ENCODE measurements around the gene ARL4C. TPM values are rescaled to one million over a fixed set of nuclear protein-coding genes. Genes with fewer than 3 reads are reported as not detected.

The ARL4C gene
- total and polyA plus RNA-seq, 4 donors = 6.1 to 16.2 (median 10.9) TPM

DNA sequence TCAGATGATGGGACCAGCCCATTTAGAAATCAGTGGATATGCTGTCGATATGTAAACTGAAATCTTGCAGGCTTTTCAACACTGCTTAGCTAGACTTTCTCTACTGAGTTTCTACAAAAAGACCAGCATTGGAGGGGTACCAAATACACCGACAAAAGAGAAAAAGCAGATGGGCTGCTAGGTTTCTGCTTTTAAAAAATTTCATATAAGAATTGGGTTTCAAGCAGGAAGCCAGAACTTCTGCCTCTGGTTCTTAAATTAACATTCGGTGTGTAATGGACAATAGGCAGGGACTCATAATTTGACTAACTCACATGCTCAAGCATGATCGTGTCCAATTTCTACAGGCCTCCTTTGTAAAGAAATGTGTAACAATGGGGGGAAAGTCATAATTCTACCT, 3.1 kb downstream of the ARL4C start:
- peak overlapping the region in 1 of 2 donors; percentile 44 for H3K9ac ChIP-seq (ENCODE audit: insufficient read depth in 1 of 2, low read length in 2 of 2)
- peaks cover 0 to 33% (median 10%) of the 10 kb centered on the region in 5 donors for H3K4me1 ChIP-seq (ENCODE audit: control insufficient read depth in 5 of 5, insufficient read depth in 5 of 5, low read length in 5 of 5)
- no peaks in the 10 kb centered on the region for H3K36me3 ChIP-seq (ENCODE audit: control insufficient read depth in 4 of 4, insufficient read depth in 4 of 4, low read length in 4 of 4)
- peaks cover 0 to 3% (median 0%) of the 10 kb centered on the region in 3 donors for H3K27me3 ChIP-seq (ENCODE audit: control insufficient read depth in 3 of 3, insufficient read depth in 3 of 3, low read length in 2 of 3)
- ATAC-seq (ENCODE audit: insufficient read depth, low FRiP score) (no peak), DNase-seq (peak in 2 of 3 donors; percentile 11 to 26)
- H3K27ac ChIP-seq (ENCODE audit: low read depth in 1 of 2, low read length in 1 of 2) = no peak overlapping the region
- WGBS, 2 donors = 54 to 57% methylated on average over 4 of the region's 4 CpGs
- no peak overlapping the region for H3K4me3 ChIP-seq
- H3K9me3 ChIP-seq (ENCODE audit: control insufficient read depth in 4 of 4, insufficient read depth in 3 of 4, low read length in 3 of 4) = no peaks in the 10 kb centered on the region
- TF ChIP-seq, protein P1, sequence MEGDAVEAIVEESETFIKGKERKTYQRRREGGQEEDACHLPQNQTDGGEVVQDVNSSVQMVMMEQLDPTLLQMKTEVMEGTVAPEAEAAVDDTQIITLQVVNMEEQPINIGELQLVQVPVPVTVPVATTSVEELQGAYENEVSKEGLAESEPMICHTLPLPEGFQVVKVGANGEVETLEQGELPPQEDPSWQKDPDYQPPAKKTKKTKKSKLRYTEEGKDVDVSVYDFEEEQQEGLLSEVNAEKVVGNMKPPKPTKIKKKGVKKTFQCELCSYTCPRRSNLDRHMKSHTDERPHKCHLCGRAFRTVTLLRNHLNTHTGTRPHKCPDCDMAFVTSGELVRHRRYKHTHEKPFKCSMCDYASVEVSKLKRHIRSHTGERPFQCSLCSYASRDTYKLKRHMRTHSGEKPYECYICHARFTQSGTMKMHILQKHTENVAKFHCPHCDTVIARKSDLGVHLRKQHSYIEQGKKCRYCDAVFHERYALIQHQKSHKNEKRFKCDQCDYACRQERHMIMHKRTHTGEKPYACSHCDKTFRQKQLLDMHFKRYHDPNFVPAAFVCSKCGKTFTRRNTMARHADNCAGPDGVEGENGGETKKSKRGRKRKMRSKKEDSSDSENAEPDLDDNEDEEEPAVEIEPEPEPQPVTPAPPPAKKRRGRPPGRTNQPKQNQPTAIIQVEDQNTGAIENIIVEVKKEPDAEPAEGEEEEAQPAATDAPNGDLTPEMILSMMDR (IDR thresholded peaks at IDR 0.05; ENCODE audit: control extremely low read depth, extremely low read depth) = no peak

DNA sequence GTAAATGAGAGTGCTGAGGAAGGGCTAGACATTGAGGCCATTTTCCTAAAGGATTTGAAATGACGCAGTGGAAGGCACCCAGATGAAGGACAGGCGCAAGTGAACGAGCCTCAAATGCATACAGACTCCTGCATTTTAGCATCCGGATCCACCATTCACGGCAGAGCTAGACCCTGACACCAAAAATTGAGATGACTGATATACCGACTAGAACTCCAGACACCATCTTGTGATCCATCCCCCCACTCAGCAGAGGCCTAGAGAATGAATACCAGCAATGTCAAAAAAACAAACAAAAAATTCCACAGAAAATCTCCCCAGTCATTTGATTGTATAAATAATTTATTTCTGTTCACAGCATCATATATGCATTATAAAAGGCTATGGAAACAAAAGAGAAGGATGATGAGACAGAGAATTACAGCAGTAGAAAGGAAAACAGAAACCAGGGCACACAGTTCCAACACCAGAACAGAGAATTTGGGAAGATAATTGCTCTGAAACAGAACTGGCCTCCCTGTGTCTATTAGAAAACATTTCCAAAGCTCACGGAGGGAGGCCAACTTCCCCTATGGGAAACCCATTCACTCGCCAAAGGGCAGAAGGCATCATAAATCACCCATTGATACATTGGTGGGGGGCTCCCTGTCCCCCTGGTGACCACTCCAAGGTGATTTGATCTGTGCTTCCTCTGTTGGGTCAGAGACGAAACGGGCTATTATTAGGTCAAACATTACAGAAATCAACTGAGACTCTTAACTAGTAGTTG, 4.0 kb downstream of the ARL4C start:
- H3K9ac ChIP-seq (ENCODE audit: insufficient read depth in 1 of 2, low read length in 2 of 2) = no peak overlapping the region
- ATAC-seq (ENCODE audit: insufficient read depth, low FRiP score) (no peak), DNase-seq (no peak)
- no peak overlapping the region for H3K4me3 ChIP-seq
- no peaks in the 10 kb centered on the region for H3K9me3 ChIP-seq (ENCODE audit: control insufficient read depth in 4 of 4, insufficient read depth in 3 of 4, low read length in 3 of 4)
- peaks cover 0 to 33% (median 10%) of the 10 kb centered on the region in 5 donors for H3K4me1 ChIP-seq (ENCODE audit: control insufficient read depth in 5 of 5, insufficient read depth in 5 of 5, low read length in 5 of 5)
- H3K36me3 ChIP-seq (ENCODE audit: control insufficient read depth in 4 of 4, insufficient read depth in 4 of 4, low read length in 4 of 4) = no peaks in the 10 kb centered on the region
- TF ChIP-seq, protein P1 (IDR thresholded peaks at IDR 0.05; ENCODE audit: control extremely low read depth, extremely low read depth) = no peak
- WGBS, 2 donors = 76 to 77% methylated on average over 10 of the region's 10 CpGs
- H3K27me3 ChIP-seq (ENCODE audit: control insufficient read depth in 3 of 3, insufficient read depth in 3 of 3, low read length in 2 of 3) = peaks cover 0 to 3% (median 0%) of the 10 kb centered on the region in 3 donors
- no peak overlapping the region for H3K27ac ChIP-seq (ENCODE audit: low read depth in 1 of 2, low read length in 1 of 2)

GRCh38 chr2:234491897-234492296, 5.0 kb downstream of the ARL4C start:
- no peak overlapping the region for H3K27ac ChIP-seq (ENCODE audit: low read depth in 1 of 2, low read length in 1 of 2)
- H3K4me1 ChIP-seq (ENCODE audit: control insufficient read depth in 5 of 5, insufficient read depth in 5 of 5, low read length in 5 of 5) = peaks cover 0 to 33% (median 10%) of the 10 kb centered on the region in 5 donors
- ATAC-seq (ENCODE audit: insufficient read depth, low FRiP score) (no peak), DNase-seq (no peak)
- H3K4me3 ChIP-seq = no peak overlapping the region
- TF ChIP-seq, protein P1 (IDR thresholded peaks at IDR 0.05; ENCODE audit: control extremely low read depth, extremely low read depth) = no peak
- H3K36me3 ChIP-seq (ENCODE audit: control insufficient read depth in 4 of 4, insufficient read depth in 4 of 4, low read length in 4 of 4) = no peaks in the 10 kb centered on the region
- H3K9ac ChIP-seq (ENCODE audit: insufficient read depth in 1 of 2, low read length in 2 of 2) = no peak overlapping the region
- no peaks in the 10 kb centered on the region for H3K9me3 ChIP-seq (ENCODE audit: control insufficient read depth in 4 of 4, insufficient read depth in 3 of 4, low read length in 3 of 4)
- peaks cover 0 to 3% (median 0%) of the 10 kb centered on the region in 3 donors for H3K27me3 ChIP-seq (ENCODE audit: control insufficient read depth in 3 of 3, insufficient read depth in 3 of 3, low read length in 2 of 3)
- WGBS, 2 donors = 90 to 96% methylated on average over 5 of the region's 5 CpGs

Data from lung (tissue), 12 donors.